ENCODE measurements around the gene PDE2A. TPM values are rescaled to one million over a fixed set of nuclear protein-coding genes. Genes with fewer than 3 reads are reported as not detected.

Gene PDE2A
- total RNA-seq, 1 experiment from 2014 or later, result 0.26 TPM

DNA sequence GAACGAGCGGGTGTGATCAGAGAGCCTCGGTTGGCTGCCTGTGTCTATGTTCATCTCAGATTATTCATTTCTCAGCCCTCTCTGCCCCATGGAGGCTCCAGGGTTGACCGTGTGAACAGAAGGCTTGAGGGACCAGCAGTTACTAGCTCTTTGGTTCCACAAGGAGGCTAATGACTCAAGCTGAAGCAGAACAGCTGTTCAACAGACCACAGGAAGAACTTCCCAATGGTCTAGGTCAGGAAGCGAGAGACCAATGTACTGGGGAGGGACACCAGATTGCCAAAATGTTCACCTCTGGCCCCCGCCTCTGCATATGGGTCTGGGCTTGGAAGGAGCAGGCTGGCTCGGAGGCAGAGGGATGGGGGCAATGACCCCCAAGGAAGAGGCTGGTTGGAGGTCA is 14.7 kb upstream of the PDE2A start:
- in situ Hi-C loops (cut with HindIII; ENCODE audit: low pct_unique_long_range_greater_than_20kb, low sequenced_read_pairs), result no loop called here
- DNase-seq (ENCODE audit: low read depth, low spot score), result no peak

DNA sequence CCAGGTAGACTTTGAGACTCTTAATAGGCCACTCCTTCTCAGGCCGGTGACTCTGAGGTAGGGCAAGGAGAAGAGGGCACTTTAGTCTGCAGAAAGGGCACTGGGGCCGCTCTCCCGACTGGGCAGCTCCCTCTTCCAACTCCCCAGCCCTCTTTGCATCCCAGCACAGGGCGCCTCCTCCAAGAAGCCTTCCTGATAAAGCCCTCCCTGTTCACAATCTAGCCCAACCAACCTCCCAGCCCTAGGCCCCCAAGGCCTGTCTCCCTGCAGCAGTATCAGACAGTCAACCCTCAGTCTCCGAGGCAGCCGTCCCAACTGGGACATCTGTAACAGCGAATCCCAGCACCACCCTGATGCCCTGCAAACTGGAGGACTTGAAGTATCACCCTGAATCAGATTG is 14.3 kb upstream of the PDE2A start:
- in situ Hi-C loops (cut with HindIII; ENCODE audit: low pct_unique_long_range_greater_than_20kb, low sequenced_read_pairs), result no loop called here
- DNase-seq (ENCODE audit: low read depth, low spot score), result no peak

DNA sequence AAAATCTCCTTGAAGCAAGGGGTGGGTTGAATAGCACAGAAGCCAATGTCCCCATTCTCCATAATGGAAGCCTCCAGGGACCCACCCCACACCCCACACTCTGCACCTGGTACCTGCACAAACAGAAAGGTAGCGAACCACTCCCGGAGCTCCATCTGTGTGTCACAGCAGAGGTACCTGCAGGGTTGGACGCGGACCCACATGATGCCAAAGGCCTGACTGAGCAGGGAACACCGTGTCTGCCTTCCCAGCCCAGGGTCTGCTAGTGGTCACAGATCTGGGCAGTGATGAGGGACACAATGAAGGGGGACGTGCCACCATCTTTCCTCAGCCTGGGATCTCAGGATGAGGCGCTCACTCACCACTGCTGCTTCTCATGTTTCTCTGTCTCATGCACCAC is 13.1 kb upstream of the PDE2A start:
- no peak for DNase-seq (ENCODE audit: low read depth, low spot score)
- in situ Hi-C loops (cut with HindIII; ENCODE audit: low pct_unique_long_range_greater_than_20kb, low sequenced_read_pairs), result no loop called here

DNA sequence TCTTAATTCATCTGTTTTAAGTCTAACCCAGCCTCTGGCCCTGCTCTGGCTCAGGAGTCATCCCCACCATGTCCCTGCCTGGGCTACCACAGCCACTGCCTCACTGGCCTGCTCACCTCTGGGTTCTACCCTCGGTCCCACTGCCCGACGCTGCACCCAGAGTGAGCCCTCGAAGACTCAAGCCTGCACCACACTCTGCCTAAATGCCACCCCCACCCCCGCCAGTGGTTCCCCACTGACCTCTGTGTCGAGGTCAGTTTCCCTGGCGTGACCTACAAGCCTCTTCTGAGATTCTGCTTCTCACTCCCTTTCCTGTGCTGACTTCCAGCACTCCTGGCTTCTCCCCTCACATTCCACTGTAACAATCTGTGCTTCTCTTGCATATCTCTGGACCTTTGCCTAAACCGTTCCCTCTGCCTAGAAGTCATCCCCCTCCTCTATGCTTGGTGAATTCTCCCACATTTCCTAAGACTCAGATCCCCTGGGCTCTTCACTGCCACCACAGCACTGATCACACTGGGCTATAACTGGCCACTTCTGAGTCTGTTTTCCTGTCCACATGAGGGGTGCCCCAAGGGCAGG is 12.5 kb upstream of the PDE2A start:
- in situ Hi-C loops (cut with HindIII; ENCODE audit: low pct_unique_long_range_greater_than_20kb, low sequenced_read_pairs), result no loop called here
- DNase-seq (ENCODE audit: low read depth, low spot score), result no peak

DNA sequence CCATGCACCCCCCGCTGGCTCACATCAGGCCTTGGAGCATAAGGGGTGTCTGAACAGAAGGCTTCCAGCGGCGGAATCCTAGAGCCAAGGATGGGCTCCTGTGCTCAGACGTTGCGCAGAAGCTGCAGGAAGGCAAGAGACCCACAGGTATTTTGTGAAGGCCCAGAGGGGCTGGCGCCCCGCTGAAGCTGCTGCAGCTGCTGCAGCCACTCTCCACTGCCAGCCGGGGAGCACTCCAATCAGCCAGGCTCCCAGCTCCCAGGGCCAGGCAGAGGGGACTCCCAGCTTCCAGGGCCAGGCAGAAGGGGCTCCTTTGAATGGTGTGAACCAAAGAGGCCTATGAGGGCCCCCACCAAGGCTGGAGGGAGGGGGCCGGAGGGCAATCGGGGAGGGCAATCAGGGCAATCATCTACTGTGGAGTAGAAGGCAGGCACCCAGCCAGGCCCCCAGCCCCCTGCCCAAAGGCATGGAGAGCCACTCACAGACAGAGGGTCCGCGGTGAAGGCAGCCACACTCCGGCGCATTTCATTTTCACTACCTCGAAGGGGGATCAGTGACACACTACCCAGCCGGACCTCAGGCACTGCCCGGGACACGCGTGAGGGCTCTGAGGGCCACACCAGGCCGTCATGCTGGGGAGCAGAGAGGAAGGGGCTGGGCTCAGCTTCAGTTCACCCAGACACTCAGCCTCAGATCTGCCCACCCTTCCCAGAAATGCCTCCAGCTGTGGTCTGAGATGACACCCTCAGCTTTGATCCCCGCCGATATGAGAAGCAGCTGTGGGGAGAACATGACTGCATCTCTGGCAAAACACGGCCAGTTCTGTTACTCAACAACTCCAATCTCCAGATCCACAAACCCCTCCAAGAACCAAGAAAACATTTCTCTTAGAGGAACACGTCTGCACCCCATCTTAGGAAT is 11.6 kb upstream of the PDE2A start:
- no peak for DNase-seq (ENCODE audit: low read depth, low spot score)
- in situ Hi-C loops (cut with HindIII; ENCODE audit: low pct_unique_long_range_greater_than_20kb, low sequenced_read_pairs), result no loop called here

DNA sequence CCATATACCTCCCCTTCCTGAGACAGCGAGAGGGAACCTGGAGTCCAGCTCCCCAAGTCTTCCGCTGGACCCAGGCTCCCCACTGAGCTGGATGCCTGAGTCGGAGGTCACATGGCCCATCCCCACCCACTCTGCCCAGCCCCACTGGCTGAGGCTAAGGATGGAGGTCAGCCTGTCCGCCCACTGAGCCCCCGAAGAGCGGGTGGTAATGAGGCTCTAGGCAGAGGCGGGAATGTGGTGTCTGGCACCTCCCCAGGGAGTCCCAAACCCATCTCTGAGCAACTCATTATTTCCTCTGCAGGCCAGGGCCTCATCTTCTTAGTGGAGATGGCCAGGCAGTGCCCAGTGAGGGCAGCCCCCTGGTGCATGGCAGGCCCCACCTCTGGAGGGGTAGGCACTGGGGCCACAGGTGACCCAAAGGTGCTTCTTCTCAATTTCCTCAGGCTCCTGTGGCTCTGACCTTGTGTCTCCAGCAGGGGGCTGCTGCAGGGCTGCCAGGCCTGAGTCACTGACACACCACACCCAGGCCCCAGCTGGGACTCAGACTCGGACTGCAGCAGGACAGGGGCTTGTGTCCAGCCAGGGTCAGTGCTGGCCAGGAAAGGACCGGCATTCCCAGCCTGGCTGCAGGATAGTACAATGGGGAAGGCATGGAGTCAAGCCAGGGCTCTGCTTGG is 10.2 kb upstream of the PDE2A start:
- in situ Hi-C loops (cut with HindIII; ENCODE audit: low pct_unique_long_range_greater_than_20kb, low sequenced_read_pairs), result no loop called here
- peak; percentile 69 for DNase-seq (ENCODE audit: low read depth, low spot score)

DNA sequence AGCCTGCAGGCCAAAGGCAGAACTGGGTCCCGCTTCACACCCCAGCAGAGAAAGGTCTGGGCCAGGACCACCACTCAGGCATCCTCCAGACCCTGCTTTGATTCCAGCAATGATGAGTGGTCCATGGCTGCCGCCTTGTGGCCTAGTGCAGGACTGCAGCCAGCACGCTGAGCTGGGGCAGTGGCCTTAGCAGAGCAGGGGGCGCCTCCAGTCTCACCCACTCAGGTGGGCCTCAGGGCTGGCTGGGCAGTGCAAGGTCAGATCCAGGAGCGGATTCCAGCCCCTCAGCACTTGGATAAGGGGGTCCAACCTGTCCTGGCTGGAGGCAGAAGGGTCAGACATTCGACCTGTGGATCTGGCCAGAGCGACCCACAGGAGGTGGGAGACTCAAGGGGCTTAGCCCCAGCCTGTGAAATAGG is 9.6 kb upstream of the PDE2A start:
- peak; percentile 64 for DNase-seq (ENCODE audit: low read depth, low spot score)
- in situ Hi-C loops (cut with HindIII; ENCODE audit: low pct_unique_long_range_greater_than_20kb, low sequenced_read_pairs), result no loop called here

DNA sequence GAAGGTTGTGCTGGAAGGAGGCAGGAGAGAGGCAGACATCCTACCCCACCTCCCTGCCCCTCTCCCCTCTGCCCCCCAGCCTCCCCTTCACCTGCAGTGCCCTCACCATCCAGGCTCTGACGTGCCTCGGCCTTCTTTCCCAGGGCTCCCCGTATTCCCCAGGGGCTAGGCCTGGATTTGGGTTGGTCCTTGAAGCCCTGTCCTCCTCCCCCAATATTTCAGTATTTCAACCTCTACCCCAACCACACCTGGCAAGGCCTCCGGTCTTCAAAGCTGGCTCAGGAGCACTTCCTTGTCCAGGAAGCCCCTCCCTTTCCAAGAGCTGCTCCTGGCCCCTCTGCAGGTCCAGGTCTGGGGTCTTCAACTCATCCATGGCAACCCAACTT is 8.6 kb upstream of the PDE2A start:
- DNase-seq (ENCODE audit: low read depth, low spot score), result no peak
- in situ Hi-C loops (cut with HindIII; ENCODE audit: low pct_unique_long_range_greater_than_20kb, low sequenced_read_pairs), result no loop called here

DNA sequence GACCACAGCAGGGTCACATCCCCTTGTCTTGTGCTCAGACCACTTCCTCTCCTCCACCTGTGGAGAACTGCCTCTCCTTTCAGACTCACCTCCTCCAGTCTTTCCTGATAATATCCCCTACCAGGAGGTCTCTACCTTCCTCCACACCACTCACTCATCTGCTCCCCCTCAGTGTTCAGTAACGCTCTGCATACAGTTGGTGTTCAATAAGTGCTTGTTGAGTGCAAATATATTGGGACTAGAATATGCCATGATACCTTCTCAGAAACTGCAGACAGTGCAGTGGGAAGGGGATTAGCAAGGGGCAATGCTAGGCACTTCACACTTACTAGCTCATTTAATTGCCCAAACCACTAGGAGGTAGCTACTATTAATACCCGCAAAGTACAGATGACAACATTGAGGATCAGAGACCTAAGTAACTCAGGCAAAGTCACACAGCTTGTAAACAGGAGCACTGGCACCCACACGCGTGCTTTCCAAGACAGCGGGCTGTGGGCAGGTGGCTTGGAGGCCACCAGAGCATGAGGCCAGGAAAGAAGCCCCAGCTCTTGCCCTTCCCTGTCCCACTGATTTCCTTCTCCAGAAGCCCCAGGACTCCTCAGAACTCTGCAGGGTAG is 8.1 kb upstream of the PDE2A start:
- DNase-seq (ENCODE audit: low read depth, low spot score), result no peak
- in situ Hi-C loops (cut with HindIII; ENCODE audit: low pct_unique_long_range_greater_than_20kb, low sequenced_read_pairs), result no loop called here

DNA sequence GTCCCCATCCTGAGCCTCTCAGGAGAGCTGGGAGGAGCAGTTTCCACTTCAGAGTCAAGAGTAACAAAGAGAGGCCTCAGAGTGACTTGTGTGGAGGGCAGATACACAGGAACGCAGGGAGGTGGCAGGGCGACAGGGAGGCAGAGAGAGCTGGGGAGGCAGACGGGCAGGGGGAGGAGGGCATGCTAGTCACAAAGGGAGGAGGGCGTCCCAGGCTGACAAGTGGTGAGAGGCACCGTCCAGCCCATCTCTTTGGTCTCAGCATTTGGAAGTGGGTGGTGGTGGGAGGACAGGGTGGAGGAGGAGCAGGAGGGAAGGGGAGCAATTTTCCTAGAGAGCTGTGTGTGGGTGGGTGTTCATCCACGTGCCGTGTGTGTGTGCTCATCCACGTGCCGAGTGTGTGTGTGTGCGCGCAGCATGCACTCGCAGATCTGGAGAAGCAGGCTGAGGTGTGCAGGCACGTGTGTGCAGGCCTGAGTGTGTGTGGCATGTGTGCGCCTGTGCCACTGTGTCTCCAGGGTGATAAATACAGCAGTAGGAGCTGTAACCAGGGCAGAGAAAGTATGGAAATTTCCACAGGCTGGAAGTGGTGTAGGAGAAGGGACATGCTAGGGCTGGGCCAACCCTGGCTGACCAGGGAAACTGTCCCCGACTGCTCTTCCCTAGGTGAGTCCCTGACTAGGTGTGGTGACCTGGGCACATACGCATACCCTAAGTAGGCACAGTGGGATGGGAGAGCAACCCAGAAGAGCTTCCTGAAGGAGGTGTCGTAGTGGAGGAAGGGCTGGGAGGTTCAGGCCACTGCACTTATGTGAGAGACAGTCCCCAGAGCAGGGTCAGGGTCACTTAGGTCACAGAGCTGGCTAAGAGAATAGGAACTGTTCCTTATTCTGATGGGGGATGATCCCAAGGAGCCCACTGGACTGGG is 7.3 kb upstream of the PDE2A start:
- in situ Hi-C loops (cut with HindIII; ENCODE audit: low pct_unique_long_range_greater_than_20kb, low sequenced_read_pairs), result no loop called here

DNA sequence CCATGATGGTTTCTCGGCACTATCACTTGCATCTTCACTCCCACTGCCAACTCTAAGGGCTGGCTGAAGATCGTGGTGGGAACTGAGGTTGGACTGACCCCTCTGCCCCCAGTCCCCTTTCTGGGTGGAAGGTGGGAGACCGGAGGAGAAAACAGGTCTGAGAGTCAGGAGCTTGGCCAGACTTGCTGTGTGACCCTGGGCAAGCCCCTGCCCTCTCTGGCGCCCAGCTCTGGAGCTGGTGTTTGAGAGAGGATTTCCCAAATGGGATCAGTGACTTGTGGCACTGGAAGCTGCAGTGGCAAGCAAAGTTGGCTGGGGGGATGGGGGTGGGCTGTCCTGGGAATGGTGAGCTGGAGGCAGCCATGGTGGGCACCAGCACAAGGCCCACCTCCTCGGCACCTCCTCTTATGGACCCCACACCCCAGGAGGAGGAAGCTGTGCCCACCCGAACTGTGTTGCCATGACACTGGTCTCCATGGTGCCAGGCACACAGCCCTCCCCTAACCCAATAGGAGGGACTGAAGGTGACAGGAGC is 6.5 kb upstream of the PDE2A start:
- DNase-seq (ENCODE audit: low read depth, low spot score), result no peak
- in situ Hi-C loops (cut with HindIII; ENCODE audit: low pct_unique_long_range_greater_than_20kb, low sequenced_read_pairs), result no loop called here

More for the DNA sequence above, 7.3 kb upstream of the PDE2A start:
- no peak for DNase-seq (ENCODE audit: low read depth, low spot score)

DNA sequence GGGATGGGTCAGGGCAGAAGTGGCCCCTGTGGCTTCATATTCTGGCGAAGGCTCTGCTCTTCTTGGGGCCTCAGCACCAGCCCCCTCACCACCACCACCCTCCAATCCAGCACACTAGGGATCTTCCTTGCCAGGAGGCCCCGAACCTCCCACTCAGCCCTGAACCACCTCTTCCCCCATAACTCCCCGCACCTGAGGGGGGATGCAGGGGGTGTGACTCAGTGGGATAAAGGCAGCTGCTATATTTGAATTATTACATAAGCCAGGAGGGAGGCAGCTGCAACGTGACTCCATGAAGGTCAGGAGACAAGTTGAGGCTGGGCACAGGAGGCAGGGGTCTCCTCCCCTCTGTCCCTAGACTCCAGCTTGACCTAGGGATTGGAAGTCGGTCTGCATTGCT is 5.6 kb upstream of the PDE2A start:
- in situ Hi-C loops (cut with HindIII; ENCODE audit: low pct_unique_long_range_greater_than_20kb, low sequenced_read_pairs), result no loop called here
- no peak for DNase-seq (ENCODE audit: low read depth, low spot score)

DNA sequence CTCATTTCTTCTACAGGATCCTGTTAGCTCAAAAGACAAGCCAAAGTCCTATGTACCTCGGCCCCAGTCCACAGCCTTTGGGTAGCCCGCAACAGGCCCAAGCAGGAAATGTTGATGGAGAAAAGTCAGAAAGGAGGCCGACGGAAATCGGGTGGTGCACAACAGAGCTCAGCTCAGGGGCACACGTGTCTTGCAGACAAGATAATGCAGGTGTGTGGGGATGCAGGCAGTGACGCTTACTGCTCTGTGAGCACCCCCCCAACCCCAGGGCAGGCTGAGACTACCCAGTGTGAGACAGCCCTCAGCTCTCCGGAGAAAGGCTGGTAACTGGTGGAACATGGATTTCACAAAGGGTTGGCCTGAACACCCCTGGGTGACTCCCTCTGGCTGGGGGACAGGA is 4.3 kb upstream of the PDE2A start:
- DNase-seq (ENCODE audit: low read depth, low spot score), result no peak
- in situ Hi-C loops (cut with HindIII; ENCODE audit: low pct_unique_long_range_greater_than_20kb, low sequenced_read_pairs), result no loop called here

DNA sequence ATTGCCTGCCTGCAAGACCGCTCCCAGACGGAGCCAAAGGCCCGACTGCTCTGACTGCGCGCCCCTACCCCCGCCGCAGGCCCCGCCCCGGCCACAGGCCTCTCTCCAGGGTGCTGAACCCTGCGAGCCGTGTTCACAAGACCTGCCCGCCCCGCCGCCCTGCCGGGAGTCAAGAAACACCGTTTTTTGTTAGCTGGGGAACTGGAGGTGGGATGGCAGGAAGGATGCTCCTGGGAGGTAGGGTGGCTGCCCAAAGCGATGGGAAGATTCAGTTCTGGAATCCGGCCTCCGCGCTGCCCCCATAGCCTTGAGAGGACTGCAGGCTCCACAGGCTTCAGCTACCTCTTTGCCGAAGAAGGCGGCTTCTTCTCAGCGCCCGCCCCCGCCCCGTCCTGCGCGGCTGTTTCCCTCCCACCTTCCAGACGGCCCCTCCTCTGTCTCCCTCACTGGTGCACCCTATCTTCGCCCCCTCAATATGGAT is 2.7 kb upstream of the PDE2A start:
- peak; percentile 42 for DNase-seq (ENCODE audit: low read depth, low spot score)
- in situ Hi-C loops (cut with HindIII; ENCODE audit: low pct_unique_long_range_greater_than_20kb, low sequenced_read_pairs), result no loop called here

DNA sequence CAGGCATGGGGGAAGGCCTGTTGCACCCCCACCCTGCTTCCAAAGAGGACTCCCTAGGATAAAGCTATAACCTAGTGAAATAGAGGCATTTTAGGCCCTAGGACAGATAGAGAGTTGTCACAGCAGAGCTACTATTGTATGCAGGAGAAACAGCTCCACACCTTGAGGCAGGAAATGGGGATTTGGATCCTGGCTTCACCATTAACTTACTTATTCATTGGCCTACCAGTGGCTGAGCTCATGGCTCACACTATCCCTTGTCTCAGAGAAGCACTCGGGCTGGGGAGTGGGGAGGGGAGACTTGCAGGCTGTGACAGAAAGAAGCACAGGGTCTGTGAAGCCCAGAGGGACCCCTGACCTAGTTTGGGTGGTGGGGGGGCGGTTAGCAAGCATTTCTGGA is 999 bp upstream of the PDE2A start:
- in situ Hi-C loops (cut with HindIII; ENCODE audit: low pct_unique_long_range_greater_than_20kb, low sequenced_read_pairs), result no loop called here

DNA sequence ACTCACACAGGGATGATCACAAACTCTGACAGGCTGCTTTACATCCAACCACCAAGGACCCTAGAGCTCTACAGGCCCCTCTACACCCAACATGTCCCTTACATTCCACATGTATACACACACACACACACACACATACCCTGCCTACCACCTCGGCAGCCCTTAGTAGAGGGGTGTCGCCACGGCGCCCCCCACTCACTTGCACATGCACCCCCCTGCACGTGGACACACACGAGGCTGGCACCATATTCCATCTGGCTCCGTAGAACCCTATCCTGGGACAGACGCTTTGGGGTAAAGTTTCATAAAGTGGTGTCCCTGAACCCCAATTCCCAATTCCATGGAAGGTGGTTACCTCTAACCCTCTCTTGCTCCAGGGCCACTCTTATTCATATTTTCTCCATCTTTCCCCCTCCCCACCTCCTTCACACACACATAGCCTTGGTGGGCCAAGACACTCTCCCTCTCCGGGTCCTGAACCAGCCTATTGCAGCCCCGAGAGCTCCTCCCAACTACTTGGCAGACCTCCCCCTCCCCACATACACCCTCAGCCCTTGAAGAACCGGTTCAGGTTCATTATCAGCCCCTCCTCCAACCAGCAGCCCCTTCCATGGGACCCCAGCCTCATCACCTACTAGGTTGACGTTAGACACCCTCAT is 809 bp downstream of the PDE2A start:
- no peak for DNase-seq (ENCODE audit: low read depth, low spot score)
- in situ Hi-C loops (cut with HindIII; ENCODE audit: low pct_unique_long_range_greater_than_20kb, low sequenced_read_pairs), result no loop called here

More for the DNA sequence above, 999 bp upstream of the PDE2A start:
- no peak for DNase-seq (ENCODE audit: low read depth, low spot score)
